ENCODE results near the gene MUC16. TPM values are rescaled to one million over a fixed set of nuclear protein-coding genes. Genes with fewer than 3 reads are reported as not detected.

The MUC16 gene
- polyA plus RNA-seq, 1 donor from 2014 or later = not detected

GRCh38 chr19:9041023-9041422 is 30.8 kb upstream of the MUC16 start:
- H3F3A ChIP-seq (ENCODE audit: insufficient read depth, low read length, poor library complexity, severe bottlenecking) = no peaks in the 10 kb centered on the region
- H3K9me3 ChIP-seq (ENCODE audit: low read length) = no peaks in the 10 kb centered on the region
- no peak overlapping the region for H3K9ac ChIP-seq (ENCODE audit: low read length)
- H3K27me3 ChIP-seq (ENCODE audit: insufficient read depth, low read depth, low read length) = no peaks in the 10 kb centered on the region
- TF ChIP-seq POLR2AphosphoS5 (IDR thresholded peaks at IDR 0.05) (no peak), MXI1 (conservative IDR thresholded peaks at IDR 0.05; ENCODE audit: poor library complexity, severe bottlenecking) (no peak), EZH2 (IDR thresholded peaks at IDR 0.05; ENCODE audit: borderline replicate concordance, insufficient read depth, low read length, poor library complexity, severe bottlenecking) (no peak), SMC3 (conservative IDR thresholded peaks at IDR 0.05; ENCODE audit: poor library complexity) (no peak), RAD21 (conservative IDR thresholded peaks at IDR 0.05) (no peak), REST (IDR thresholded peaks at IDR 0.05; ENCODE audit: borderline replicate concordance) (no peak), TAF1 (IDR thresholded peaks at IDR 0.05; ENCODE audit: low read depth) (no peak), EP300 (conservative IDR thresholded peaks at IDR 0.05; ENCODE audit: poor library complexity, severe bottlenecking) (no peak)
- TF ChIP-seq, protein P1, sequence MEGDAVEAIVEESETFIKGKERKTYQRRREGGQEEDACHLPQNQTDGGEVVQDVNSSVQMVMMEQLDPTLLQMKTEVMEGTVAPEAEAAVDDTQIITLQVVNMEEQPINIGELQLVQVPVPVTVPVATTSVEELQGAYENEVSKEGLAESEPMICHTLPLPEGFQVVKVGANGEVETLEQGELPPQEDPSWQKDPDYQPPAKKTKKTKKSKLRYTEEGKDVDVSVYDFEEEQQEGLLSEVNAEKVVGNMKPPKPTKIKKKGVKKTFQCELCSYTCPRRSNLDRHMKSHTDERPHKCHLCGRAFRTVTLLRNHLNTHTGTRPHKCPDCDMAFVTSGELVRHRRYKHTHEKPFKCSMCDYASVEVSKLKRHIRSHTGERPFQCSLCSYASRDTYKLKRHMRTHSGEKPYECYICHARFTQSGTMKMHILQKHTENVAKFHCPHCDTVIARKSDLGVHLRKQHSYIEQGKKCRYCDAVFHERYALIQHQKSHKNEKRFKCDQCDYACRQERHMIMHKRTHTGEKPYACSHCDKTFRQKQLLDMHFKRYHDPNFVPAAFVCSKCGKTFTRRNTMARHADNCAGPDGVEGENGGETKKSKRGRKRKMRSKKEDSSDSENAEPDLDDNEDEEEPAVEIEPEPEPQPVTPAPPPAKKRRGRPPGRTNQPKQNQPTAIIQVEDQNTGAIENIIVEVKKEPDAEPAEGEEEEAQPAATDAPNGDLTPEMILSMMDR (IDR thresholded peaks at IDR 0.05; ENCODE audit: poor library complexity, severe bottlenecking) = no peak
- H2AFZ ChIP-seq (ENCODE audit: low read depth, low read length) = no peak overlapping the region
- H3K4me2 ChIP-seq (ENCODE audit: low read length) = no peak overlapping the region
- no peaks in the 10 kb centered on the region for H3K36me3 ChIP-seq (ENCODE audit: insufficient read depth, low read length)
- no peak overlapping the region for H3K27ac ChIP-seq (ENCODE audit: low read length)
- no peak overlapping the region for H3K4me3 ChIP-seq (ENCODE audit: low read length)
- no peaks in the 10 kb centered on the region for H4K20me1 ChIP-seq (ENCODE audit: insufficient read depth)
- H3K9me2 ChIP-seq (ENCODE audit: insufficient read depth, low read length) = no peaks in the 10 kb centered on the region
- no peaks in the 10 kb centered on the region for H3K79me2 ChIP-seq (replicated peaks; ENCODE audit: insufficient read depth, low read length)

GRCh38 chr19:9040131-9040530 is 29.9 kb upstream of the MUC16 start:
- no peak for TF ChIP-seq EZH2 (IDR thresholded peaks at IDR 0.05; ENCODE audit: borderline replicate concordance, insufficient read depth, low read length, poor library complexity, severe bottlenecking)
- TF ChIP-seq POLR2AphosphoS5 (IDR thresholded peaks at IDR 0.05) = no peak
- TF ChIP-seq SMC3 (conservative IDR thresholded peaks at IDR 0.05; ENCODE audit: poor library complexity) = no peak
- no peak for TF ChIP-seq REST (IDR thresholded peaks at IDR 0.05; ENCODE audit: borderline replicate concordance)
- no peak for TF ChIP-seq RAD21 (conservative IDR thresholded peaks at IDR 0.05)
- no peak for TF ChIP-seq MXI1 (conservative IDR thresholded peaks at IDR 0.05; ENCODE audit: poor library complexity, severe bottlenecking)
- no peak for TF ChIP-seq EP300 (conservative IDR thresholded peaks at IDR 0.05; ENCODE audit: poor library complexity, severe bottlenecking)
- TF ChIP-seq, protein P1 (IDR thresholded peaks at IDR 0.05; ENCODE audit: poor library complexity, severe bottlenecking) = no peak
- no peak for TF ChIP-seq TAF1 (IDR thresholded peaks at IDR 0.05; ENCODE audit: low read depth)
- Histone ChIP-seq H3K27ac (ENCODE audit: low read length) (no peak overlapping the region), H3K9me3 (ENCODE audit: low read length) (no peaks in the 10 kb centered on the region), H3K4me2 (ENCODE audit: low read length) (no peak overlapping the region), H3K9ac (ENCODE audit: low read length) (no peak overlapping the region), H3K9me2 (ENCODE audit: insufficient read depth, low read length) (no peaks in the 10 kb centered on the region), H3F3A (ENCODE audit: insufficient read depth, low read length, poor library complexity, severe bottlenecking) (no peaks in the 10 kb centered on the region), H3K79me2 (replicated peaks; ENCODE audit: insufficient read depth, low read length) (no peaks in the 10 kb centered on the region), H3K36me3 (ENCODE audit: insufficient read depth, low read length) (no peaks in the 10 kb centered on the region), H2AFZ (ENCODE audit: low read depth, low read length) (no peak overlapping the region), H3K27me3 (ENCODE audit: insufficient read depth, low read depth, low read length) (no peaks in the 10 kb centered on the region), H3K4me3 (ENCODE audit: low read length) (no peak overlapping the region), H4K20me1 (ENCODE audit: insufficient read depth) (no peaks in the 10 kb centered on the region)

All from neural cell (in vitro differentiated cells).